A549 (cell line): Measurements from ENCODE around the gene LCOR. TPM values are rescaled to one million over a fixed set of nuclear protein-coding genes. Genes with fewer than 3 reads are reported as not detected.

Experiments
- ATAC-seq, 2 experiments: fragments of 200-7000 bp in 1 of 2; fragments of >200 bp in 1 of 2; cut with Nextera tagmentation in 1 of 2; cut with Tn5 transposase in 1 of 2; 3 replicates each; pipeline versions ENCODE4 v1.8.0 to v1.9.1; 2018 to 2020; ENCODE audit warnings: mild to moderate bottlenecking in 1 of 2, moderate library complexity in 1 of 2
- CTCF ChIA-PET: fragments of 300-600 bp; sonication (Branson Sonifier 250); formaldehyde crosslinking; extraction: SDS; loops from one replicate; lab custom pipeline; 2021; ENCODE audit warnings: antibody characterized with exemption, inconsistent platforms; lab: Yijun Ruan, JAX
- POLR2A ChIA-PET: fragments of 350-600 bp; formaldehyde crosslinking; extraction: SDS; loops from one replicate; lab custom pipeline; 2021; ENCODE audit warnings: antibody characterized with exemption, inconsistent platforms; lab: Yijun Ruan, JAX
- DNase-seq, 2 experiments: peaks; one replicate each; pipeline versions ENCODE4 v3.0.0 to v3.0.0-alpha.2; 2011 to 2016; ENCODE audit warnings: low read depth in 1 of 2, low spot score in 1 of 2
- FAIRE-seq: peaks from 2 replicates; lab custom pipeline; 2011; peaks lifted over from hg19 to GRCh38; lab: Jason Lieb, UNC
- H3K27ac ChIP-seq, 2 experiments: fragments of >200 bp; sonication (Bioruptor Twin); formaldehyde crosslinking; 3 replicates each; pipeline ENCODE4 v1.5.1; 2016 to 2017
- H3K4me1 ChIP-seq: fragments of >200 bp; sonication (Bioruptor Twin); formaldehyde crosslinking; 3 replicates; pipeline ENCODE4 v1.6.1; 2016
- H3K4me2 ChIP-seq: fragments of >200 bp; sonication (Bioruptor Twin); formaldehyde crosslinking; 3 replicates; pipeline ENCODE4 v1.6.1; 2016
- H3K4me3 ChIP-seq: fragments of >200 bp; sonication (Bioruptor Twin); formaldehyde crosslinking; 3 replicates; pipeline ENCODE4 v1.5.1; 2016
- H3K9me3 ChIP-seq: fragments of >200 bp; sonication (Bioruptor Twin); formaldehyde crosslinking; 3 replicates; pipeline ENCODE4 v1.6.1; 2016
- BCL3 ChIP-seq: fragments of >200 bp; sonication (Bioruptor Twin); formaldehyde crosslinking; IDR thresholded peaks from 3 replicates; pipeline ENCODE4 v1.6.1; 2016
- CEBPB ChIP-seq, 2 experiments: fragments of >200 bp in 1 of 2; sonication (Bioruptor Twin) in 1 of 2; formaldehyde crosslinking in 1 of 2; IDR thresholded peaks; 2 replicates each; pipeline ENCODE4 v1.6.1; 2012 to 2016
- CHD2 ChIP-seq: fragments of 150-350 bp; IDR thresholded peaks from 2 replicates; pipeline ENCODE4 v1.6.1; 2014; ENCODE audit warnings: low read length; ENCODE audit not compliant: partially characterized antibody
- CHD4 ChIP-seq: fragments of 200-600 bp; sonication (generic); IDR thresholded peaks from 2 replicates; pipeline ENCODE4 v1.6.1; 2016; ENCODE audit warnings: antibody characterized with exemption, mild to moderate bottlenecking, borderline replicate concordance
- GATA3 ChIP-seq: IDR thresholded peaks from 2 replicates; pipeline ENCODE4 v1.6.1; 2012; ENCODE audit warnings: borderline replicate concordance
- HEYL ChIP-seq: fragments of 250-450 bp; sonication (Bioruptor Pico); IDR thresholded peaks from 2 replicates; pipeline ENCODE4 v1.8.0; 2021; ENCODE audit warnings: mild to moderate bottlenecking, moderate library complexity
- HOXB5 ChIP-seq: fragments of 250-450 bp; sonication (Bioruptor Pico); IDR thresholded peaks from 2 replicates; pipeline ENCODE4 v1.5.0; 2020; ENCODE audit warnings: mild to moderate bottlenecking, moderate library complexity
- JUN ChIP-seq, 2 experiments: fragments of >200 bp; sonication (Bioruptor Twin); formaldehyde crosslinking; IDR thresholded peaks; 2 replicates in 1 of 2; 3 replicates in 1 of 2; pipeline ENCODE4 v1.6.1; 2016 to 2017
- JUNB ChIP-seq: fragments of >200 bp; sonication (Bioruptor Twin); formaldehyde crosslinking; IDR thresholded peaks from 2 replicates; pipeline ENCODE4 v1.6.1; 2016
- KDM1A ChIP-seq: fragments of 200-600 bp; sonication (generic); IDR thresholded peaks from 2 replicates; pipeline ENCODE4 v1.6.1; 2016; ENCODE audit warnings: low read depth, mild to moderate bottlenecking
- MAX ChIP-seq: IDR thresholded peaks from 2 replicates; pipeline ENCODE4 v1.6.1; 2012
- MYC ChIP-seq: IDR thresholded peaks from 2 replicates; pipeline ENCODE4 v1.6.1; 2012; ENCODE audit warnings: mild to moderate bottlenecking, inconsistent platforms, low read length, improper control_type of control experiment, borderline replicate concordance
- NFE2L2 ChIP-seq: fragments of 150-350 bp; conservative IDR thresholded peaks from 2 replicates; pipeline ENCODE4 v1.6.1; 2014; ENCODE audit warnings: low read length
- PHF8 ChIP-seq: fragments of 200-600 bp; sonication (generic); IDR thresholded peaks from 2 replicates; pipeline ENCODE4 v1.6.1; 2016; ENCODE audit warnings: low read depth, mild to moderate bottlenecking, antibody characterized with exemption, moderate library complexity, borderline replicate concordance
- POLR2A ChIP-seq: IDR thresholded peaks from 2 replicates; pipeline ENCODE4 v1.6.1; 2012; ENCODE audit warnings: mild to moderate bottlenecking, low read length
- RAD21 ChIP-seq, 2 experiments: fragments of >200 bp in 1 of 2; sonication (Bioruptor Twin) in 1 of 2; formaldehyde crosslinking in 1 of 2; IDR thresholded peaks in 1 of 2; conservative IDR thresholded peaks in 1 of 2; 2 replicates in 1 of 2; 3 replicates in 1 of 2; pipeline ENCODE4 v1.6.1; 2012 to 2018; ENCODE audit warnings: inconsistent platforms in 1 of 2
- RCOR1 ChIP-seq: fragments of 150-350 bp; IDR thresholded peaks from 2 replicates; pipeline ENCODE4 v1.6.1; 2014; ENCODE audit warnings: antibody characterized with exemption, low read length, low read depth
- RFX5 ChIP-seq: fragments of 450-650 bp; IDR thresholded peaks from 2 replicates; pipeline ENCODE4 v1.7.1; 2014; ENCODE audit warnings: antibody characterized with exemption, mild to moderate bottlenecking, moderate library complexity
- SMC3 ChIP-seq: fragments of >200 bp; sonication (Bioruptor Twin); formaldehyde crosslinking; IDR thresholded peaks from 3 replicates; pipeline ENCODE4 v1.6.1; 2018; ENCODE audit warnings: inconsistent platforms
- SREBF2 ChIP-seq: fragments of 450-650 bp; IDR thresholded peaks from 2 replicates; pipeline ENCODE4 v1.6.1; 2014; ENCODE audit warnings: mild to moderate bottlenecking, moderate library complexity
- TFCP2L1 ChIP-seq: fragments of 250-450 bp; sonication (Bioruptor Pico); IDR thresholded peaks from 2 replicates; pipeline ENCODE4 v1.5.0; 2021; ENCODE audit warnings: mild to moderate bottlenecking
- ZFP36 ChIP-seq: fragments of 450-650 bp; IDR thresholded peaks from 2 replicates; pipeline ENCODE4 v1.6.1; 2014; ENCODE audit warnings: borderline replicate concordance; ENCODE audit not compliant: partially characterized antibody
- ZNF302 ChIP-seq: fragments of 250-450 bp; sonication (Bioruptor Pico); IDR thresholded peaks from 2 replicates; pipeline ENCODE4 v1.9.0; 2021; ENCODE audit warnings: inconsistent platforms, mild to moderate bottlenecking, moderate library complexity
- WGBS: methylation state at CpG from one replicate; pipeline ENCODE4 v1.1.6; 2017; ENCODE audit errors: missing lambda C conversion rate; 5-methylcytosine and 5-hydroxymethylcytosine counted together
- polyA minus RNA-seq: library from RNA; depleted of rRNA, polyadenylated mRNA; stranded (reverse); fragments of >200 nt; gene quantifications from 2 replicates; pipeline ENCODE4 v1.2.3, GENCODE V29; 2011; rRNA and poly(A)+ RNA removed
- polyA plus RNA-seq, 4 experiments: library from polyadenylated mRNA; depleted of rRNA in 3 of 4; stranded (reverse); fragments of >200 nt; fragmentation: RNase III in 1 of 4; extraction: RNeasy Plus Mini Kit Qiagen cat#74134 plus additional on column Dnase treatment in 1 of 4; gene quantifications; 2 replicates in 3 of 4; 3 replicates in 1 of 4; pipeline ENCODE4 v1.2.3, GENCODE V29; 2011 to 2017
- TF ChIP-seq, protein P1 (sequence below): fragments of 150-350 bp; IDR thresholded peaks from 2 replicates; pipeline ENCODE4 v1.6.1; 2014; ENCODE audit warnings: low read depth, mild to moderate bottlenecking, low read length
- TF ChIP-seq, protein P2 (sequence below): IDR thresholded peaks from 2 replicates; pipeline ENCODE4 v1.6.1; 2012
- TF ChIP-seq, protein P3 (sequence below): fragments of 250-450 bp; sonication (Bioruptor Pico); IDR thresholded peaks from 2 replicates; pipeline ENCODE4 v1.5.0; 2021; ENCODE audit warnings: mild to moderate bottlenecking, moderate library complexity, borderline replicate concordance
- TF ChIP-seq, protein P4 (sequence below): fragments of 450-650 bp; IDR thresholded peaks from 2 replicates; pipeline ENCODE4 v1.6.1; 2014; ENCODE audit warnings: antibody characterized with exemption

The LCOR gene
- 17.6 TPM in 2 replicates for polyA plus RNA-seq (2011; rRNA removed)
- 2.2 and 6.9 TPM in 2 replicates for polyA plus RNA-seq (2012; cell fraction: cytosol; rRNA removed)
- 1.3 and 2.9 TPM in 2 replicates for polyA plus RNA-seq (2012; cell fraction: nucleus; rRNA removed)
- 4.8 to 6.9 TPM (median 6.4 TPM) in 3 replicates for polyA plus RNA-seq (2017; fragmentation: RNase III; extraction: RNeasy Plus Mini Kit Qiagen cat#74134 plus additional on column Dnase treatment)
- 35.5 and 41.7 TPM in 2 replicates for polyA minus RNA-seq

DNA sequence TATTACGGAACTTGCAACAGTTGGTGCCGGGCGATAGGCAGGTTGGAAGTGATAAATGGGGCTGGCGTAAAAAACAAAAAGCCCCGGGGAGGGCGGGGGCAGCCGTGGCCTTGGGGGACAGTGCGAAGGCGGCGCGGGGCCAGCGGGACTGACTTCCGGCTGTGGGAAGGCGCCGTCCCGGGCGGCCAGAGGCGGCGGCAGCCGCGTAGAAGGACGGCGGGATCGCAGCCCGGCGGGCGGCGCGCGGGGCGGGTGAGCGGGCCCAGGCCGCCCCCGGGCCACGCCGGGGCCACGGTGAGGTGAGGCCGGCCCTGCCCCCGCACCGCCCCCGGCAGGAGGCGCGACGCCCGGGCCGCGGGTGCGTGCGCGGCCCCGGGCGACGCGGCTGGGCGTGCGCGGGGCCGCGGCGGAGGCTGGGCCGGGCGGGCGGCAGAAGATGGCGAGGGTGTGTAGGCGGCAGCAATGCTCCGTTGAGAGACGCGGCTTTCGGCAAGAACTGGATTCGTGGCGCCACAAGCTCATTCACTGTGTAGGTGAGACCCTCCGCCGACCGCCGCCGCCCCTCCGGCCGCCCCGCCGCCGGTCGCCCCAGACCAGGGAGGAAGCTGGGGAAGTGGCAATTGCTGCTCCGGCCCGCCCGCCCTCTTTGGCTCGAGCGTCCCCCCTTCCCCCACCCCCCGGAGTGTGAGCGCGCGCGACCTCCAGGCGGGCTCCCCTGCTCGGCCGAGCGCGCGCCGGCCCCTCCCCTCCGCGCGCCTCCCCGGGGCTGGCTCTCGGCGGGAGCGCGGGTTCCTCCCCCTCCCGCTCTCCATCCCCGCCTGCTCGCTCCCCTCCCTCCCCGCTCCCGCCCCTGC lies at the start of gene LCOR:
LCOR (plus strand) TSS at position 432 of the 854 bp plus-strand sequence. CDS start 116,760 bp downstream, outside the sequence.
- FAIRE-seq, result no peak
- ChIA-PET POLR2A (interaction anchor here (0.9 to 2.0 kb wide), 3 partner anchors 51 to 192 kb away, joined by 3 to 6 read pairs (median 5); no protein-coding TSS in a partner anchor), CTCF (no interaction called here)
- Histone ChIP-seq H3K27ac (peak within 1 kb of the TSS; percentile 99 to 100), H3K4me1 (peaks cover 37% of the 10 kb centered on the region), H3K9me3 (no peaks in the 10 kb centered on the region), H3K4me2 (peak within 1 kb of the TSS; percentile 79), H3K4me3 (peak within 1 kb of the TSS; percentile 93)
- ATAC-seq, result peak; percentile 73 to 83
- TF ChIP-seq PHF8 (peak; percentile 75; the same call in 1 of the 2 replicates), SMC3 (peak; percentile 6; the same call in 1 of the 3 replicates), NFE2L2 (no peak), POLR2A (peak; percentile 86), JUN (IDR thresholded peaks at IDR 0.05) (peak in 1 of 2 experiments; percentile 83; a peak in 4 of 5 replicates), BCL3 (peak; percentile 86; the same call in 1 of the 3 replicates), KDM1A (no peak), ZFP36 (no peak), CEBPB (IDR thresholded peaks at IDR 0.05) (0 out of 4 replicates have a peak, but pooled peaks of 1 of the 2 experiments have one; percentile 2), HOXB5 (CRISPR knock-in tag) (peak; percentile 73; the same call in 1 of the 2 replicates), MAX (peak; percentile 28)
- TF ChIP-seq, protein P1, sequence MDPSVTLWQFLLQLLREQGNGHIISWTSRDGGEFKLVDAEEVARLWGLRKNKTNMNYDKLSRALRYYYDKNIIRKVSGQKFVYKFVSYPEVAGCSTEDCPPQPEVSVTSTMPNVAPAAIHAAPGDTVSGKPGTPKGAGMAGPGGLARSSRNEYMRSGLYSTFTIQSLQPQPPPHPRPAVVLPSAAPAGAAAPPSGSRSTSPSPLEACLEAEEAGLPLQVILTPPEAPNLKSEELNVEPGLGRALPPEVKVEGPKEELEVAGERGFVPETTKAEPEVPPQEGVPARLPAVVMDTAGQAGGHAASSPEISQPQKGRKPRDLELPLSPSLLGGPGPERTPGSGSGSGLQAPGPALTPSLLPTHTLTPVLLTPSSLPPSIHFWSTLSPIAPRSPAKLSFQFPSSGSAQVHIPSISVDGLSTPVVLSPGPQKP, result no peak
- TF ChIP-seq, protein P2, sequence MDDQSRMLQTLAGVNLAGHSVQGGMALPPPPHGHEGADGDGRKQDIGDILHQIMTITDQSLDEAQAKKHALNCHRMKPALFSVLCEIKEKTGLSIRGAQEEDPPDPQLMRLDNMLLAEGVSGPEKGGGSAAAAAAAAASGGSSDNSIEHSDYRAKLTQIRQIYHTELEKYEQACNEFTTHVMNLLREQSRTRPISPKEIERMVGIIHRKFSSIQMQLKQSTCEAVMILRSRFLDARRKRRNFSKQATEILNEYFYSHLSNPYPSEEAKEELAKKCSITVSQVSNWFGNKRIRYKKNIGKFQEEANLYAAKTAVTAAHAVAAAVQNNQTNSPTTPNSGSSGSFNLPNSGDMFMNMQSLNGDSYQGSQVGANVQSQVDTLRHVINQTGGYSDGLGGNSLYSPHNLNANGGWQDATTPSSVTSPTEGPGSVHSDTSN, result 0 out of 2 replicates have a peak, but pooled peaks have one; percentile 16
- under 1% methylated on average over 17 of the region's 112 CpGs for WGBS
- peak; percentile 91 to 96 for DNase-seq

DNA sequence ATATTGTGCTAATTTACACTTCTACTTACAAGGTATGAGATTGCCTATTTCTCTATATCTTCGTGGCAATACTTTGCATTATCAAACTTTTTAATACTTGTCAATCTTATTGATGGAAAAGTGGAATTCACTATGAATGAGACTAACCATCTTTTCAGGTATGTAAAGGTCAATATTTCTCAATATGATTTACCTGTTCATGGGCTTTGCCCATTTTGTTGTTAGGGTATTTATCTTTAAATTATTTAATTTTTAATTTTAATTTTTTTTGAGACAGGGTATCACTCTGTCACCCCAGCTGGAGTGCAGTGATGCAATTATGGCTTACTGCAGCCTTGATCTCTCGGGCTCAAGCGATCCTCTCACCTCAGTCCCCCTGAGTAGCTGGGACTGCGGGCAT lies 47.8 kb upstream of the LCOR start:
- POLR2A ChIA-PET, result no interaction called here
- H3K4me2 ChIP-seq, result no peak overlapping the region
- CTCF ChIA-PET, result interaction anchor here (0.8 kb wide), 1 partner anchor 20 kb away, joined by 4 read pairs; no protein-coding TSS in a partner anchor
- H3K4me1 ChIP-seq, result no peaks in the 10 kb centered on the region
- ATAC-seq, result no peak
- DNase-seq, result no peak
- H3K4me3 ChIP-seq, result no peak overlapping the region
- no peak for FAIRE-seq
- 64% methylated on average over 4 of the region's 4 CpGs for WGBS
- peaks cover 6% of the 10 kb centered on the region; the same call in 1 of the 3 replicates for H3K9me3 ChIP-seq
- no peak overlapping the region for H3K27ac ChIP-seq
- TF ChIP-seq JUNB (no peak), ZFP36 (no peak), RFX5 (no peak), RCOR1 (no peak), SREBF2 (no peak), GATA3 (no peak), HEYL (CRISPR knock-in tag) (no peak), CEBPB (IDR thresholded peaks at IDR 0.05) (no peak), TFCP2L1 (CRISPR knock-in tag) (no peak), ZNF302 (CRISPR knock-in tag) (no peak), PHF8 (no peak), RAD21 (conservative IDR thresholded peaks at IDR 0.05 in 1 of 2, IDR thresholded peaks at IDR 0.05 in 1 of 2) (no peak), BCL3 (no peak), CHD4 (no peak), CHD2 (no peak), MYC (no peak), HOXB5 (CRISPR knock-in tag) (no peak)
- TF ChIP-seq, protein P3, sequence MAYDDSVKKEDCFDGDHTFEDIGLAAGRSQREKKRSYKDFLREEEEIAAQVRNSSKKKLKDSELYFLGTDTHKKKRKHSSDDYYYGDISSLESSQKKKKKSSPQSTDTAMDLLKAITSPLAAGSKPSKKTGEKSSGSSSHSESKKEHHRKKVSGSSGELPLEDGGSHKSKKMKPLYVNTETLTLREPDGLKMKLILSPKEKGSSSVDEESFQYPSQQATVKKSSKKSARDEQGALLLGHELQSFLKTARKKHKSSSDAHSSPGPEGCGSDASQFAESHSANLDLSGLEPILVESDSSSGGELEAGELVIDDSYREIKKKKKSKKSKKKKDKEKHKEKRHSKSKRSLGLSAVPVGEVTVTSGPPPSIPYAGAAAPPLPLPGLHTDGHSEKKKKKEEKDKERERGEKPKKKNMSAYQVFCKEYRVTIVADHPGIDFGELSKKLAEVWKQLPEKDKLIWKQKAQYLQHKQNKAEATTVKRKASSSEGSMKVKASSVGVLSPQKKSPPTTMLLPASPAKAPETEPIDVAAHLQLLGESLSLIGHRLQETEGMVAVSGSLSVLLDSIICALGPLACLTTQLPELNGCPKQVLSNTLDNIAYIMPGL, result no peak
- TF ChIP-seq, protein P4, sequence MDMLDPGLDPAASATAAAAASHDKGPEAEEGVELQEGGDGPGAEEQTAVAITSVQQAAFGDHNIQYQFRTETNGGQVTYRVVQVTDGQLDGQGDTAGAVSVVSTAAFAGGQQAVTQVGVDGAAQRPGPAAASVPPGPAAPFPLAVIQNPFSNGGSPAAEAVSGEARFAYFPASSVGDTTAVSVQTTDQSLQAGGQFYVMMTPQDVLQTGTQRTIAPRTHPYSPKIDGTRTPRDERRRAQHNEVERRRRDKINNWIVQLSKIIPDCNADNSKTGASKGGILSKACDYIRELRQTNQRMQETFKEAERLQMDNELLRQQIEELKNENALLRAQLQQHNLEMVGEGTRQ, result no peak
